ENCODE measurements around the gene PARVB.

DNA sequence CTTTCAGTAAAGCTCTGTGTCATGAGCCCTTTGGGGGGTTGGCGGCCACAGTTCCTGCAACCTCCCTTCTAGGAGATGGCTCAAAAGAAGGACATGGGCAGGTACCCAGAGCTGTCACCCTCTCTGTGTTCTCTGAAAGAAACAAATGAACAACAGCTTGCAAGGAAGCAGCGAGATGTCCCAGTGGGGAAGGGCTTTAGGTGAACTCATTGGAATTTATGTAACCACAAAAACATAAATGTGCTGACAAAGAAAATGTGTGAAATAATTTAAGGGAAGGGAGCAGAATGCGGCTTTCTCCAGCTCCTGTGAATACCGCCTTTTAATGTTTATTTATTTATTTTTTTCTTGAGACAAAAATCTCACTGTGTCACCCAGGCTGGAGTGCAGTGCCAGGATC, 159.9 kb downstream of the PARVB start:
- TF ChIP-seq, protein P1, sequence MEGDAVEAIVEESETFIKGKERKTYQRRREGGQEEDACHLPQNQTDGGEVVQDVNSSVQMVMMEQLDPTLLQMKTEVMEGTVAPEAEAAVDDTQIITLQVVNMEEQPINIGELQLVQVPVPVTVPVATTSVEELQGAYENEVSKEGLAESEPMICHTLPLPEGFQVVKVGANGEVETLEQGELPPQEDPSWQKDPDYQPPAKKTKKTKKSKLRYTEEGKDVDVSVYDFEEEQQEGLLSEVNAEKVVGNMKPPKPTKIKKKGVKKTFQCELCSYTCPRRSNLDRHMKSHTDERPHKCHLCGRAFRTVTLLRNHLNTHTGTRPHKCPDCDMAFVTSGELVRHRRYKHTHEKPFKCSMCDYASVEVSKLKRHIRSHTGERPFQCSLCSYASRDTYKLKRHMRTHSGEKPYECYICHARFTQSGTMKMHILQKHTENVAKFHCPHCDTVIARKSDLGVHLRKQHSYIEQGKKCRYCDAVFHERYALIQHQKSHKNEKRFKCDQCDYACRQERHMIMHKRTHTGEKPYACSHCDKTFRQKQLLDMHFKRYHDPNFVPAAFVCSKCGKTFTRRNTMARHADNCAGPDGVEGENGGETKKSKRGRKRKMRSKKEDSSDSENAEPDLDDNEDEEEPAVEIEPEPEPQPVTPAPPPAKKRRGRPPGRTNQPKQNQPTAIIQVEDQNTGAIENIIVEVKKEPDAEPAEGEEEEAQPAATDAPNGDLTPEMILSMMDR (IDR thresholded peaks at IDR 0.05) = no peak
- no peak for TF ChIP-seq POLR2AphosphoS5 (IDR thresholded peaks at IDR 0.05)
- no peak for TF ChIP-seq POLR2A (IDR thresholded peaks at IDR 0.05)
